GM12865 (cell line): Measurements from ENCODE around the gene SRRM5.

Source experiments
- DNase-seq: peaks from one replicate; pipeline ENCODE4 v3.0.0; 2010; ENCODE audit warnings: low read depth
- H3K4me3 ChIP-seq: 2 replicates; pipeline ENCODE4 v1.5.1; 2011; ENCODE audit warnings: mild to moderate bottlenecking, low read depth, low read length, control low read depth
- TF ChIP-seq, protein P1 (sequence below): IDR thresholded peaks from 2 replicates; pipeline ENCODE4 v1.5.1; 2011; ENCODE audit warnings: low read length, control low read depth, low read depth, inconsistent platforms; ENCODE audit not compliant: insufficient read depth; ENCODE audit errors: missing control alignments

SRRM5 gene

DNA sequence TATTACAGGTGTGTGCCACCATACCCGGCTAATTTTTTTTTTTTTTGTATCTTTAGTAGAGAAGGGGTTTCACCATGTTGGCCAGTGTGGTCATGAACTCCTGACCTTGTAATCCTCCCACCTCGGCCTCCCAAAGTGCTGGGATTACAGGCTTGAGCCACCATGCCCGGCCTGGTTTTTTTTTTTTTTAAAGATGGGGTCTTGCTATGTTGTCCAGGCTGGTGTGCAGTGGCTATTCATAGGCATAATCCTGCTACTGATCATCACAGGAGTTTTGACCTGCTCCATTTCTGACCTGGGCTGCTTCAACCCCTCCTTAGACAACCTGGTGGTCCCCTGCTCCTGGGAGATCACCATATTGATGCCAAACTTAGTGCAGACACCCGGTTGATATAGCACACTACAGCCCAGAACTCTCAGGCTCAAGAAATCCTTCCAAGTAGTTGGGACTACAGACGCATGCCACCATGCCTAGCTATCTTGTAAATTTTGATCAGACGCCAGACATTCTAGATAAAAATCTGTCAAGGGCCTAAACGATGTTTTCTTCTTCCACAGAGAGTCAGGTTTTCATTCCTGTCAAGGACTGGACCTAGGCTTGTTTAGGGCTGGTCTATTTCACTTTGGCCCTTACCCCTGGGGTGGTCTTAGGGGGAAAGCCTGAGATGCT is 48.5 kb downstream of the SRRM5 start:
- DNase-seq: no peak
- TF ChIP-seq, protein P1, sequence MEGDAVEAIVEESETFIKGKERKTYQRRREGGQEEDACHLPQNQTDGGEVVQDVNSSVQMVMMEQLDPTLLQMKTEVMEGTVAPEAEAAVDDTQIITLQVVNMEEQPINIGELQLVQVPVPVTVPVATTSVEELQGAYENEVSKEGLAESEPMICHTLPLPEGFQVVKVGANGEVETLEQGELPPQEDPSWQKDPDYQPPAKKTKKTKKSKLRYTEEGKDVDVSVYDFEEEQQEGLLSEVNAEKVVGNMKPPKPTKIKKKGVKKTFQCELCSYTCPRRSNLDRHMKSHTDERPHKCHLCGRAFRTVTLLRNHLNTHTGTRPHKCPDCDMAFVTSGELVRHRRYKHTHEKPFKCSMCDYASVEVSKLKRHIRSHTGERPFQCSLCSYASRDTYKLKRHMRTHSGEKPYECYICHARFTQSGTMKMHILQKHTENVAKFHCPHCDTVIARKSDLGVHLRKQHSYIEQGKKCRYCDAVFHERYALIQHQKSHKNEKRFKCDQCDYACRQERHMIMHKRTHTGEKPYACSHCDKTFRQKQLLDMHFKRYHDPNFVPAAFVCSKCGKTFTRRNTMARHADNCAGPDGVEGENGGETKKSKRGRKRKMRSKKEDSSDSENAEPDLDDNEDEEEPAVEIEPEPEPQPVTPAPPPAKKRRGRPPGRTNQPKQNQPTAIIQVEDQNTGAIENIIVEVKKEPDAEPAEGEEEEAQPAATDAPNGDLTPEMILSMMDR: no peak
- H3K4me3 ChIP-seq: no peak overlapping the region

- TF ChIP-seq, protein P1: no peak
Observed at GRCh38 chr19:43660971-43661360, 49.1 kb downstream of the SRRM5 start.

DNA sequence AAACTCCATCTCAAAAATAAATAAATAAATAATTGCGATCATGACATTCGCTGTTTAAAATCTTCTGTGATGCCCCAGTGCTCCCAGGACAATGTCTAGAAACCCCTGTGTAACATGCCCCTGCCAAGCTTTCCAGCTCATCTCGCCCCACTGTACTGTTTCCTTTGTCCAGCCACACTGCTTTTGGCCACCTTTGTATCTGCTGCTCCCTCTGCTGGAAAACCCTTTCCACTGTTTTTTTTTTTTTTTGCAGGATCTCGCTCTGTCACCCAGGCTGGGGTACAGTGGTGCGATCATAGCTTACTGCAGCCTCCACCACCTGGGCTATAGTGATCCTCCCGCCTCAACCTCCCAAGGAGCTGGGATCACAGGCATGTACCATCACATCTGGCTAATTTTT is 50.6 kb downstream of the SRRM5 start:
- TF ChIP-seq, protein P1: no peak
- no peak for DNase-seq
- H3K4me3 ChIP-seq: no peak overlapping the region

More at GRCh38 chr19:43660971-43661360, 49.1 kb downstream of the SRRM5 start:
- no peak overlapping the region for H3K4me3 ChIP-seq
- no peak for DNase-seq

- H3K4me3 ChIP-seq: no peak overlapping the region
- TF ChIP-seq, protein P1: no peak
- DNase-seq: peak; percentile 46
Observed at GRCh38 chr19:43664018-43664417, 52.1 kb downstream of the SRRM5 start.
